Neural cell (in vitro differentiated cells): ENCODE results near the gene TAGLN2.

ENCODE experiments used
- CTCF ChIP-seq: fragments of 450-650 bp; IDR thresholded peaks from 2 replicates; pipeline ENCODE4 v1.5.1; 2014; ENCODE audit warnings: antibody characterized with exemption, mild to moderate bottlenecking, moderate library complexity; ENCODE audit not compliant: poor library complexity, severe bottlenecking
- EP300 ChIP-seq: fragments of 450-650 bp; conservative IDR thresholded peaks from 2 replicates; pipeline ENCODE4 v1.6.1; 2014; ENCODE audit warnings: antibody characterized with exemption, mild to moderate bottlenecking, moderate library complexity; ENCODE audit not compliant: poor library complexity, severe bottlenecking
- EZH2 ChIP-seq: fragments of 200-600, 300-800 bp; shearing (Covaris generic), sonication (generic); IDR thresholded peaks from 2 replicates; pipeline ENCODE4 v1.6.1; 2014; ENCODE audit warnings: antibody characterized with exemption, low read length, borderline replicate concordance, mild to moderate bottlenecking; ENCODE audit not compliant: insufficient read depth, poor library complexity, severe bottlenecking
- MXI1 ChIP-seq: fragments of 450-650 bp; conservative IDR thresholded peaks from 2 replicates; pipeline ENCODE4 v1.6.1; 2014; ENCODE audit warnings: antibody characterized with exemption, mild to moderate bottlenecking; ENCODE audit not compliant: poor library complexity, severe bottlenecking
- POLR2AphosphoS5 ChIP-seq: IDR thresholded peaks from 2 replicates; pipeline ENCODE4 v1.6.1; 2012
- REST ChIP-seq: IDR thresholded peaks from 2 replicates; pipeline ENCODE4 v1.6.1; 2012; ENCODE audit warnings: borderline replicate concordance

DNA sequence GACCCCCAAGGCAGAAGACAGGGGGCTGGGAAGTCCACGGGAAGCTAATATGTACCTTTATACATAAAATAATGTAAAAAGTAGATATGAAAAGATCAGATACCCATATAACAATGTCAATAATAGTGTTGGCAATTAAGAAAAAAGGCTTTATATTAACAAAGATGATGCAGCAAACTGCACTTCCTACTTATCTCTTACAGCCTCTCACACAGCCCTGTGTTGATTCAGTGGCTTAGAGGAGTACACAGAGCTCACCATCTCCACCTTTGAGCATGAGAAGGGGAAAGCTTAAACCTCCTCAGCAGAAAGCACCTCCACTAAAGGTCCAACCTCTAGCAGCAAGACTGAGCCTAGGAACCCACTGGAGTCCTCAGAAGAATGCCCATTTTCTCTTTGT, 55.7 kb downstream of the TAGLN2 start:
- TF ChIP-seq CTCF (no peak), POLR2AphosphoS5 (no peak), REST (no peak), EZH2 (no peak), EP300 (no peak), MXI1 (no peak)
